Activated CD8-positive, alpha-beta T cell treated with anti-CD3 and anti-CD28 coated beads, Interleukin-2, amount 10 ng/mL, durations not matched to agents 7 days and 5 days (primary cell): ENCODE measurements around the gene RPS29. TPM values are rescaled to one million over a fixed set of nuclear protein-coding genes. Genes with fewer than 3 reads are reported as not detected.

Experiments used
- ATAC-seq: fragments of 150-1000 bp; cut with Tn5 transposase; one replicate; pipeline ENCODE4 v1.10.0; 2021; ENCODE audit warnings: moderate library complexity
- CTCF ChIA-PET: fragments of 350-600 bp; sonication (Branson Sonifier 250); formaldehyde crosslinking; loops from one replicate; lab custom pipeline; 2021; ENCODE audit warnings: antibody characterized with exemption; lab: Charles Lee
- POLR2A ChIA-PET: fragments of 350-600 bp; sonication (Branson Sonifier 250); formaldehyde crosslinking; loops from one replicate; lab custom pipeline; 2021; ENCODE audit warnings: antibody characterized with exemption; lab: Charles Lee
- DNase-seq: peaks from one replicate; pipeline ENCODE4 v3.0.0-alpha.2; 2020
- H3K27ac Mint-ChIP-seq: one replicate; pipeline ENCODE4 v1.8.0; 2021; ENCODE audit warnings: mild to moderate bottlenecking, mixed read lengths
- H3K27me3 Mint-ChIP-seq: one replicate; pipeline ENCODE4 v1.8.0; 2021; ENCODE audit warnings: low read depth, mixed read lengths
- H3K36me3 Mint-ChIP-seq: one replicate; pipeline ENCODE4 v1.8.0; 2021; ENCODE audit warnings: low read depth, mixed read lengths
- H3K4me1 Mint-ChIP-seq: one replicate; pipeline ENCODE4 v1.8.0; 2021; ENCODE audit warnings: low read depth, mixed read lengths
- H3K4me3 Mint-ChIP-seq: one replicate; pipeline ENCODE4 v1.8.0; 2021; ENCODE audit warnings: mild to moderate bottlenecking, mixed read lengths
- H3K9me3 Mint-ChIP-seq: one replicate; pipeline ENCODE4 v1.8.0; 2022; ENCODE audit warnings: mixed read lengths; ENCODE audit not compliant: insufficient read depth
- total RNA-seq, 2 experiments: library from RNA; stranded (reverse); gene quantifications; one replicate each; pipeline ENCODE4 v1.2.3, GENCODE V29; 2021

Gene RPS29
- total RNA-seq, 2 experiments from 2014 or later = 1,224 to 1,602 TPM

DNA sequence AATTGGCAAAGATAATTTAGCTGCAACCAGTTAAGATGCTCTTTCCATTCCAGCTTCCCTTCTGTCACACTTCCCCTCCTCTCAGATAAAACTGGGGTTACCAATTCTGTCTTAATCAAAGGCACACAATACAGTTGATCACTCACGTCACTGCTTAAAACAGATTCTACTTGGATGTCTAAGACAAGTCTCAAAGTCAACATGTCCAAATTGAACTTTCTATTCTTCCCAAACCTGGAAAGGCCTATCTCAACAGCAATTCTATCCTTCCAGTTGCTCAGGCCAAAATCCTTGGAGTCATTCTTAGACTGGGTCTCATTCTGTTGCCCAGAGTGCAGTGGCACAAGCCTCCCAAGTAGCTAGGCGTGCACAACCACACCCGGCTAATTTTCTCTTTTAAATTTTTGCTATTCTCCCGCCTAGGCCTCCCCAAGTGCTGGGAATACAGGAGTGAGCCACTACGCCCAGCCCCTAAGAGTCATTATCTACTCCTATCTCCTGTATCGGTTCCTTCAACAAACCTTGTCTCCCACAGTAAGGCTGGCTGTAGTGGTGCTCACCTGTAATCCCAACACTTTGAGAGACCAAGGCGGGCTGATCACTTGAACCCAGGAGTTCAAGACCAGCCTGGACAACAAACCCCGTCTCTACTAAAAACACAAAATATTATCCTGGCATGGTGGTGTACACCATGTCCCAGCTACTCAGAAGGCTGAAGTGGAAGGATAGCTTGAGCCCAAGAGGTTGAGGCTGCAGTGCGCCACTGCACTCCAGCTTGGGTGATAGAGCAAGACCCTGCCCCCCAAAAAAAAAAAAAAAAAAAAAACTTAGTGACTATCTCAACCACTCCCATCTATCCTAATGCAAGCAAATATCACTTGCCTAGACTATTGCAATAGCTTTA is 4.7 kb downstream of the RPS29 start:
- Mint-ChIP-seq H3K36me3 (peaks cover 80% of the 10 kb centered on the region), H3K27ac (no peak overlapping the region), H3K27me3 (no peaks in the 10 kb centered on the region), H3K4me3 (no peak overlapping the region), H3K4me1 (peaks cover 43% of the 10 kb centered on the region), H3K9me3 (no peaks in the 10 kb centered on the region)
- ChIA-PET CTCF (interaction anchor here (1.5 kb wide), 1 partner anchor 120 kb away, joined by 6 read pairs; no protein-coding TSS in a partner anchor), POLR2A (interaction anchor here (0.9 kb wide), 1 partner anchor 31 kb away, joined by 3 read pairs; no protein-coding TSS in a partner anchor)
- ATAC-seq (no peak), DNase-seq (no peak)

DNA sequence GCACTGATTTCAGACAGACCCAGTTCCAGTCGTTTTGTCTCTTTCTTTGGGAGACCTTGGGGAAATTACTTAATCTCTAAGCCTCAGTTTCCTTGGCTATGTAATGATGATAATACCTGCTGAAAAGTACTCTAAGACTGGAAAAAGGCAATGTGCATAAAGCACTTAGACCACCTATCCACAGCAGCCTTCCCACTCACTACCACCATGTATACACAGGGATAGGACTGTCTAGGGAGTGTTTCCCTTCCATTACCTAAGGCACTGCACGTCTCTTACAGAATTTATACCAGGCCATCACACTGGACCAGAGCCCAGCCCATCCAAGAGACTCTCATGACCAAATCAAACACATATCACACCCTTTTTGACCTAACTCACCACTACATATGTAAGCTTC is 6.3 kb downstream of the RPS29 start:
- no peak overlapping the region for H3K27ac Mint-ChIP-seq
- ATAC-seq (no peak), DNase-seq (no peak)
- peaks cover 41% of the 10 kb centered on the region for H3K4me1 Mint-ChIP-seq
- CTCF ChIA-PET = interaction anchor here (1.5 kb wide), 1 partner anchor 118 kb away, joined by 6 read pairs; no protein-coding TSS in a partner anchor
- POLR2A ChIA-PET = interaction anchor here (0.7 to 1.8 kb wide), 3 partner anchors 14 to 187 kb away, joined by 3 to 5 read pairs (median 4); partner anchors contain the start of genes MGAT2 and RPL36AL
- no peak overlapping the region for H3K4me3 Mint-ChIP-seq
- no peaks in the 10 kb centered on the region for H3K27me3 Mint-ChIP-seq
- H3K9me3 Mint-ChIP-seq = no peaks in the 10 kb centered on the region
- peaks cover 71% of the 10 kb centered on the region for H3K36me3 Mint-ChIP-seq

DNA sequence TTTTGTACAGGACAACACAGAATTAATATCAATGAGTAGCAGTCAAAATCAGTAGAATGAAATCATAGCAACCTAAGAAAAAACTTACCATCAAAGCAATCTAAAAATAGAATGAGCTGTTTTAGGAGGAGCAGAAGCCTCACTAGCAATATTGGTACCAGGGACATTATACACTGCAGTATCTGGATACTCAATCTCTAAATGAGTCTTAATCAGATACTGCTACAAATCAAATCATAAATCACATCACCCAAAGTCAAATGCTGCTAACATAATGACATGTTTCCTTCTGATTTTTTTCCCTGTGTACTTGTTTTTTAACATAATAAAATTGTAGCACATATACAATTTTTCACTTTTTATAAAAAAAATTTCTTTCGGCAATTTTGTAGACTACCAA is 8.0 kb downstream of the RPS29 start:
- no peak overlapping the region for H3K4me3 Mint-ChIP-seq
- no peaks in the 10 kb centered on the region for H3K27me3 Mint-ChIP-seq
- POLR2A ChIA-PET = interaction anchor here (0.6 to 1.8 kb wide), 2 partner anchors 8 to 170 kb away, joined by 3 to 7 read pairs; partner anchors contain the start of gene RPS29
- peak overlapping the region; percentile 56 for H3K27ac Mint-ChIP-seq
- CTCF ChIA-PET = interaction anchor here (0.6 kb wide), 1 partner anchor 54 kb away, joined by 3 read pairs; no protein-coding TSS in a partner anchor
- peaks cover 67% of the 10 kb centered on the region for H3K36me3 Mint-ChIP-seq
- ATAC-seq = no peak
- H3K4me1 Mint-ChIP-seq = peaks cover 28% of the 10 kb centered on the region
- no peaks in the 10 kb centered on the region for H3K9me3 Mint-ChIP-seq
- no peak for DNase-seq

DNA sequence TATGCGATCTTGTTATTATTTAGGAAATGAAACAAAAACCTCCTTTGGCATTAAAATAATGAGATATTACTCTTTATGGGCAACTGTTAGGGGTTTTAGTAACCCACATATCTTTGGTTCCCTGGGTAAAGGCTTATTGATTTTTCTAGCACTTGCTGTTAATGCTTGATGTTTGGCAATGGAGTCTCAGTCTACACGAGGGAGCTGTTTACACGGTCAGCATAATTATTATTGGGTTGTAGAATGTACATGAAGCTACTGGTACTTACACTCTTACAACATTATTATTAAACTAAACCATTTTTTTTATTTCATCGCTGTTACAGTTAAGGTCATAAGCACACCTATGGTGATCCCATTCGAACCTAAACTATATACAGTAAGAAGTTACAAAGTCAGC is 12.1 kb downstream of the RPS29 start:
- peaks cover 55% of the 10 kb centered on the region for H3K36me3 Mint-ChIP-seq
- peaks cover 6% of the 10 kb centered on the region for H3K4me1 Mint-ChIP-seq
- no peak overlapping the region for H3K27ac Mint-ChIP-seq
- POLR2A ChIA-PET = no interaction called here
- DNase-seq (no peak), ATAC-seq (no peak)
- no peak overlapping the region for H3K4me3 Mint-ChIP-seq
- H3K27me3 Mint-ChIP-seq = no peaks in the 10 kb centered on the region
- CTCF ChIA-PET = no interaction called here
- peaks cover 4% of the 10 kb centered on the region for H3K9me3 Mint-ChIP-seq

DNA sequence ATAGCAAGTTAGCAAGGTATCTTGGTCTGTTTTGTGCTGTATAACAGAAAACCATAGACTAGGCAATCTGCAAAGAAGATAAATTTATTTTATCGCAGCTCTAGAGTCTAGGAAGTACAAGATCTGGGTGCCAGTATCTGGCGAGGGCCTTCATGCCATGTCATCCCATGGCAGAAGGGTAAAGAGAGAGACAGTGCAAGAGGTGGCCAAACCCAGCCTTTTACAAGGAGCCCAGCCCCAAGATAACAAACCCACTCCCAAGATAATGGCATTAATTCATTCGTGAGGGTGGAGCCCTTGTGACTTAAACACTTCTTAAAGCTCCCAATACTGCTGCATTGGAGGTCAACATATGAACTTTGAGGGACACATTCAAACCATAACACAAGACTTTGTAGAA is 16.9 kb downstream of the RPS29 start:
- H3K36me3 Mint-ChIP-seq = peaks cover 27% of the 10 kb centered on the region
- DNase-seq (no peak), ATAC-seq (no peak)
- H3K9me3 Mint-ChIP-seq = peaks cover 4% of the 10 kb centered on the region
- CTCF ChIA-PET = no interaction called here
- no peak overlapping the region for H3K4me3 Mint-ChIP-seq
- H3K4me1 Mint-ChIP-seq = no peaks in the 10 kb centered on the region
- H3K27me3 Mint-ChIP-seq = no peaks in the 10 kb centered on the region
- POLR2A ChIA-PET = no interaction called here
- no peak overlapping the region for H3K27ac Mint-ChIP-seq

DNA sequence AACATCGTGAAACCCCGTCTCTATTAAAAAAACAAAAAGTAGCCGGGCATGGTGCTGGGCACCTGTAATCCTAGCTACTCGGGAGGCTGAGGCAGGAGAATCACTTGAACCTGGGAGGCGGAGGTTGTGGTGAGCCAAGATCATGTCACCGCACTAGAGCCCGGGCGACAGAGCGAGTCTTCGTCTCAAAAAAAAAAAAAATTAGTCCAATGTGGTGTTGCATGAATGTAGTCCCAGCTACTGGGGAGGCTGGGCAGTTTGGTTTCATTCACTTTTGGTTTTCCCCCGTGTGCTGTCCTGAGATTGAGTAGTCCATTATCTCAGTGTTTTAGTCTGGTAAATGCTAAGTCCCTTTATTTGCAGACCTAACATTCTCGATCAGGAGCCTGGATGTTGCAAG is 19.5 kb downstream of the RPS29 start:
- Mint-ChIP-seq H3K4me1 (no peaks in the 10 kb centered on the region), H3K4me3 (no peak overlapping the region), H3K9me3 (no peaks in the 10 kb centered on the region), H3K27me3 (no peaks in the 10 kb centered on the region), H3K36me3 (peaks cover 8% of the 10 kb centered on the region), H3K27ac (no peak overlapping the region)
- POLR2A ChIA-PET = interaction anchor here (0.7 kb wide), 1 partner anchor 10 kb away, joined by 4 read pairs; no protein-coding TSS in a partner anchor
- ATAC-seq = no peak
- DNase-seq = no peak
- CTCF ChIA-PET = no interaction called here

DNA sequence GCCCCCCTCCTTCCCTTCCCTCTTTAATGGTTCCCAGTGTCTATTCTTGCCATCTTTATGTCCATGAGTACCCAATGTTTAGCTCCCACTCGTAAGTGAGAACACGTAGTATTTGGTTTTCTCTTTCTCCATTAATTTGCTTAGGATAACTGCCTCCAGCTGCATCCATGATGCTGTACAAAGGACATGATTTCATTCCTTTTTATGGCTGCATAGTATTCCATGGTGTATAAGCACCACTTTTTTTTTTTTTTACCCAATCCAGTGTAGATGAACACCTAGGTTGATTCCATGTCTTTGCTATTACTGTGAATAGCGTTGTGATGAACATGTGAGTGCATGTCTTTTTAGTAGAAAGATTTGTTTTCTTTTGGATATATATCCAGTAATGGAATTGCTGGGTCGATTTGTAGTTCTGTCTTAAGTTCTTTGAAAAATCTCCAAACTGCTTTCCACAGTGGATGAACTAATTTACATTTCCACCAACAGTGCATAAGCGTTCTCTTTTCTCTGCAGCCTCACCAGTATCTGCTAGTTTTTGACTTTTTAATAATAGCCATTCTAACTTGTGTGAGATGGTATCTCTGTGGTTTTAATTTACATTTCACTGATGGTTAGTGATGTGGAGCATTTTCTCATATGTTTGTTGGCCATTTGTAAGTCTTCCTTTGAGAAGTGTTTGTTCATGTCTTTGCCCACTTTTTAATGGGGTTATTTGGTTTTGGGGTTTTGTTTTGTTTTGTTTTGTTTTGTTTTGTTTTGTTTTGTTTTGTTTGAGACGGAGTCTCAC is 26.0 kb downstream of the RPS29 start:
- Mint-ChIP-seq H3K36me3 (no peaks in the 10 kb centered on the region), H3K4me1 (no peaks in the 10 kb centered on the region), H3K27me3 (peaks cover 2% of the 10 kb centered on the region), H3K4me3 (no peak overlapping the region), H3K27ac (no peak overlapping the region), H3K9me3 (no peaks in the 10 kb centered on the region)
- ChIA-PET POLR2A (interaction anchor here (0.6 kb wide), 1 partner anchor 322 kb away, joined by 5 read pairs; no protein-coding TSS in a partner anchor), CTCF (no interaction called here)
- DNase-seq (no peak), ATAC-seq (no peak)

DNA sequence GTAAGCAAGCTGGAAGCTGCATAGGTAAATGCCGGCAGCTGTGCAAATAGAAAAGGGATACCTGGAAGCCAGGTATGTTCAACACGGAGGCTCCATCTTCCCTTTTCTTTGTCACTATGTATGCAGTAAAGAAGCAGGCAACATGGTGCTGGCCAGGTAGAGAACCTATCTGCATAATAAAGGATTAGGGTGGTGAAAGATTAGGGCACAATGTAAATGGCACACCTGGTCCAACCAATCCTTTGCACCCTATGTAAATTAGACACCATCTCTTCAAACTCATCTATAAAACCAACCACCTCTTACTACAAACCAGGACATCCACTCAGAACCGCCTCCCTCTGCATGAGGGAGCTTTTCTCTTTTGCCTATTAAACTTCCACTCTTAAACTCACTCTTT is 32.3 kb downstream of the RPS29 start:
- Mint-ChIP-seq H3K27me3 (peaks cover 4% of the 10 kb centered on the region), H3K4me3 (no peak overlapping the region), H3K9me3 (no peaks in the 10 kb centered on the region), H3K36me3 (no peaks in the 10 kb centered on the region), H3K27ac (no peak overlapping the region), H3K4me1 (no peaks in the 10 kb centered on the region)
- ChIA-PET POLR2A (no interaction called here), CTCF (no interaction called here)
- no peak for DNase-seq
- ATAC-seq = no peak

DNA sequence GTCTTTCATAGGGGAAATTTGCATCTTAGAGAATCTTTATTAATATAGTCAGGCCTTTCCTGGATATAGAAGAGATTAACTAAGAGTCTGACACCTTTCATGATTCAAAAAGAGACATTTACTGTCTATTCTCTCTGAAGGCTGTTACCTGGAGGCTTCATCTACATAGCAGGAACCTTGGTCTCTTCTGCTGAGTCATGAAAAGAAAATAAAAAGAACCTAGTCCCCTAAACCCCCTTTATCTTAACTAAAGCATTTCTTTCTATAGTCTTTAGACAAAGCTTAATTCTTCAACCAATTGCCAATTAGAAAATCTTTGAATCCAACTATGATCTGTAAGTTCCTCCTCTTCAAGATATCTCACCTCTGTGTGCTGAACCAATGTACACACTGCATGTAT is 33.1 kb downstream of the RPS29 start:
- peaks cover 4% of the 10 kb centered on the region for H3K27me3 Mint-ChIP-seq
- ChIA-PET CTCF (no interaction called here), POLR2A (no interaction called here)
- H3K4me1 Mint-ChIP-seq = no peaks in the 10 kb centered on the region
- DNase-seq (no peak), ATAC-seq (no peak)
- no peaks in the 10 kb centered on the region for H3K36me3 Mint-ChIP-seq
- no peaks in the 10 kb centered on the region for H3K9me3 Mint-ChIP-seq
- H3K27ac Mint-ChIP-seq = no peak overlapping the region
- no peak overlapping the region for H3K4me3 Mint-ChIP-seq

DNA sequence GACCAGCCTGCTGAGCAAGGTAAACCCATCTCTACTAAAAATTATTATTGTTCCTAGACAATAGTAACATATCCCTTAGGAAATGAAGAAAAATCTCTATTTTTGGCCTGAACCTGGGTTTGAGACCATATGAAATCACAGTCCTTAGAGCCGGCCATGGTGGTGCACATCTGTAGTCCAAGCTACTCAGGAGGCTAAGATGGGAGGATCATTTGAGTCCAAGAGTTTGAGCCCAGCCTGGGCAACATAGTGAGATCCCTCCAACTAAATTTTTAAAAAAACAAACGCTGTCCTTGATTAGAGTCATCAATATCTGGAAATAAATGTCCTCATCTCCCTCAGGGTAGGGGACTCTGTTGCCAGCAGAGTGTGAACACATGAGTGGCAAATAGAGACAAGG is 34.6 kb downstream of the RPS29 start:
- CTCF ChIA-PET = no interaction called here
- H3K9me3 Mint-ChIP-seq = no peaks in the 10 kb centered on the region
- POLR2A ChIA-PET = no interaction called here

DNA sequence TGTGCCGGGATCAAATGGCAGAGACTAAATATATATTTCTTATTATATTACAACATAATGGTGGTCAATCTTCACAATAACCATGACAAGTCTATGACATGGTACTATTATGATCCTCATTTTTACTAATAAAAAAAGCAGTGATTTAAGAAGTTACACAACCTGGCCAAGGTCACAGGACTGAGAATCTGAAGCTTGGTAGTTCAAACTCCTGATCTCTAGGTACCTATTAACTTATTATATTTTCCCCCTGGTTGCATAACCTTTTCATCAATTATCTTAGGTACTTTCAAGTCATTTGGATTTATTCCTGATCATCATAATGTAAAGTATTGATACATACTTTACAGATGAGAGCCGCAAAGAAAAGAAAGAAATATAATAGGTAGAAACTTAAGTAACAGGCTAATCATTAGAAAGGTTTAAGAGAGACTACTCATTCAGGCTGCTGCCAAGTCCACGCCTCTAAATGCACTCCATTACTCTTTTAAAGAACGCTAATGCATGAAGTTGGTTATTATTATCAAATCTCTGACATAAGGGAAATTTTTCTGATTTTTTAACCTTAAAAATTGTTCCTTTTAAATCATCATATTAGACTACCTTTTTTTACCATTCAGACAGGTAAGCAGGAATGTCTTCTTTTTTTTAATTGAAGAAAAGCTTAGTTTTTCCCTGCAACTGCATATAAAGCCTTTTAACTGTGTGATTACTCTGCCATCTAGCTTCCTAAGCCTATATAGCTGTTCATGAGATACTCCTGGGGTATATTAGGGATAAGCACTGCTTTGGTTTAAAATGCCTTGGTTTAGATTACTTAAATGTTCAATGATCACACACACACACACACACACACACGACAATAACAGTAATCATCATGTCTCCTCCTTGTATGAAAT is 35.6 kb downstream of the RPS29 start:
- no peaks in the 10 kb centered on the region for H3K4me1 Mint-ChIP-seq
- H3K9me3 Mint-ChIP-seq = no peaks in the 10 kb centered on the region
- H3K27ac Mint-ChIP-seq = no peak overlapping the region
- peaks cover 4% of the 10 kb centered on the region for H3K27me3 Mint-ChIP-seq
- H3K4me3 Mint-ChIP-seq = no peak overlapping the region
- H3K36me3 Mint-ChIP-seq = no peaks in the 10 kb centered on the region
- ATAC-seq (no peak), DNase-seq (no peak)
- CTCF ChIA-PET = interaction anchor here (0.6 to 1.1 kb wide), 2 partner anchors 89 to 125 kb away, joined by 3 read pairs; no protein-coding TSS in a partner anchor
- POLR2A ChIA-PET = interaction anchor here (0.6 to 1.0 kb wide), 2 partner anchors 31 to 95 kb away, joined by 3 read pairs; no protein-coding TSS in a partner anchor

More for the DNA sequence above, 34.6 kb downstream of the RPS29 start:
- DNase-seq (no peak), ATAC-seq (no peak)
- Mint-ChIP-seq H3K27ac (no peak overlapping the region), H3K27me3 (peaks cover 4% of the 10 kb centered on the region), H3K36me3 (no peaks in the 10 kb centered on the region), H3K4me3 (no peak overlapping the region), H3K4me1 (no peaks in the 10 kb centered on the region)
